Retinal pigment epithelial cell (primary cell): ENCODE data around the gene NTRK3.

Experiments used
- DNase-seq: peaks from one replicate; pipeline ENCODE4 v3.0.0-alpha.2; 2010; ENCODE audit warnings: low read depth
- H3K4me3 ChIP-seq: 2 replicates; pipeline ENCODE4 v1.5.1; 2011; ENCODE audit warnings: mild to moderate bottlenecking, low read length, control low read depth, moderate library complexity
- CTCF ChIP-seq: conservative IDR thresholded peaks from 2 replicates; pipeline ENCODE4 v1.5.1; 2011; ENCODE audit warnings: low read depth, low read length, control low read depth, inconsistent platforms

Gene NTRK3

GRCh38 chr15:88220443-88221335, 35.9 kb downstream of the NTRK3 start:
- TF ChIP-seq CTCF, result no peak
- DNase-seq, result no peak
- no peak overlapping the region for H3K4me3 ChIP-seq

GRCh38 chr15:88219623-88220022, 36.9 kb downstream of the NTRK3 start:
- H3K4me3 ChIP-seq, result no peak overlapping the region
- TF ChIP-seq CTCF, result no peak
- DNase-seq, result no peak

GRCh38 chr15:88218557-88219221, 37.9 kb downstream of the NTRK3 start:
- no peak for DNase-seq
- no peak for TF ChIP-seq CTCF
- no peak overlapping the region for H3K4me3 ChIP-seq

GRCh38 chr15:88215066-88215648, 41.4 kb downstream of the NTRK3 start:
- DNase-seq, result no peak
- no peak for TF ChIP-seq CTCF
- H3K4me3 ChIP-seq, result no peak overlapping the region

DNA sequence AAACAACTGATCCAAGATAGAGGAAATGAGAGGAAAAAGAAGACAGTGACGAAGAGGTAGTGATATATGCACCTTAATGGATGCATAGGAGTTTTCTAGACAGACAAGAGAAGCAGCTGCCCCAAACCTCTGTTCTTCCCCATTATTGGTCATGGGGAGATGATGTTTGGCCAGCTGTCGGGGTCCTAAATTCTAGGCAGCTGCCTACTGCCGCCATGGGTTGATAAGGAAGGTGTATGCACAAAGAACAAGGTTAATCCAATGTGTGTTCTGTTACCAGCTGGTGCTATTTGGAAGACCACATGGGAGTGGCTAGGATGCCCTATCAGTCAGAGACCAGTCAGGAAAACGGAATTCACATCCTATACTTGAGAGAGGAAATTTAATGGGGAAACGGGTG, 47.4 kb downstream of the NTRK3 start:
- no peak for DNase-seq
- no peak overlapping the region for H3K4me3 ChIP-seq
- no peak for TF ChIP-seq CTCF

GRCh38 chr15:88208396-88208795, 48.1 kb downstream of the NTRK3 start:
- H3K4me3 ChIP-seq, result no peak overlapping the region
- DNase-seq, result no peak

More at GRCh38 chr15:88208396-88208795, 48.1 kb downstream of the NTRK3 start:
- TF ChIP-seq CTCF, result no peak
